Pancreas (tissue), 10 donors: Measurements from ENCODE around the gene FAM114A2. TPM values are rescaled to one million over a fixed set of nuclear protein-coding genes. Genes with fewer than 3 reads are reported as not detected.

Experiments used
- ATAC-seq, 4 donors: fragments of 200-7000 bp; cut with Tn5 transposase; one replicate each; pipeline versions ENCODE4 v1.8.0 to v1.9.1; 2020; ENCODE audit warnings: mild to moderate bottlenecking in 4 of 4, moderate library complexity in 4 of 4
- DNase-seq, 6 donors: peaks; one replicate each; pipeline ENCODE4 v3.0.0-alpha.2; 2020
- FAIRE-seq: peaks from 2 replicates; lab custom pipeline; 2012; peaks lifted over from hg19 to GRCh38; lab: Jason Lieb, UNC
- H3K27ac ChIP-seq, 4 donors: fragments of 200-600 bp; sonication (generic); 1 replicate in 3 of 4; 2 replicates in 1 of 4; pipeline versions ENCODE4 v1.5.0 to v1.8.0; 2020
- H3K27me3 ChIP-seq, 4 donors: fragments of 200-600 bp; one replicate each; pipeline ENCODE4 v1.8.0; 2021
- H3K36me3 ChIP-seq, 3 donors: fragments of 200-600 bp; sonication (generic) in 1 of 3; one replicate each; pipeline versions ENCODE4 v1.5.0 to v1.8.0; 2020 to 2021
- H3K4me1 ChIP-seq, 3 donors: fragments of 200-600 bp; one replicate each; pipeline ENCODE4 v1.8.0; 2021
- H3K4me3 ChIP-seq, 4 donors: fragments of 200-600 bp; sonication (generic) in 2 of 4; one replicate each; pipeline versions ENCODE4 v1.5.0 to v1.8.0; 2020 to 2021
- H3K9me3 ChIP-seq, 4 donors: fragments of 200-600 bp; one replicate each; pipeline ENCODE4 v1.8.0; 2021
- WGBS, 2 donors: extraction: QIAGEN DNeasy Blood & Tissue Kit; methylation state at CpG; one replicate each; pipeline ENCODE4 v1.1.7; 2013; 5-methylcytosine and 5-hydroxymethylcytosine counted together
- intact Hi-C, 3 donors: fragments of 100-400 bp; cut with DNase I; formaldehyde crosslinking; loops; one replicate each; pipeline versions ENCODE4 v1.11.1 to v1.14.2; 2022
- polyA plus RNA-seq, 2 donors: library from polyadenylated mRNA; stranded (reverse); fragments of 200-250 nt; gene quantifications; one replicate each; pipeline ENCODE4 v1.2.3, GENCODE V29; 2013
- total RNA-seq, 6 donors: library from RNA; stranded (reverse); fragmentation: NEBNext Ultra II Directional in 4 of 6; extraction: Animal tissue kit (Norgen Biotek cat#: 25700) in 4 of 6; gene quantifications; one replicate each; pipeline versions ENCODE4 v1.2.1 to v1.2.4, GENCODE V29; 2021 to 2023
- TF ChIP-seq, protein P1 (sequence below), 4 donors: fragments of 200-600 bp; sonication (generic) in 3 of 4; IDR thresholded peaks; one replicate each; pipeline versions ENCODE4 v1.5.0 to v1.8.0; 2021; ENCODE audit warnings: antibody characterized with exemption in 4 of 4
- donor health status: healthy with polysubstance abuse.
- donor health status: DM: no; HTN: no; CAD: no; lungs with moderate emphysema.
- donor health status: DM: no; HTN: no; CAD: no.
- donor health status: control.
- donor health status: control.
- donor health status: Bipolar disorder and iron deficiency.
- donor health status: DM: yes; HTN: yes; CAD: no.
- donor health status: DM: no; HTN: no; CAD: no.
- donor health status: DM: no; HTN: no; CAD: no.
- donor health status: DM: yes; HTN: yes; CAD: no.

Gene FAM114A2
- total and polyA plus RNA-seq, 8 donors, result 7.2 to 37.2 (median 22.1) TPM

DNA sequence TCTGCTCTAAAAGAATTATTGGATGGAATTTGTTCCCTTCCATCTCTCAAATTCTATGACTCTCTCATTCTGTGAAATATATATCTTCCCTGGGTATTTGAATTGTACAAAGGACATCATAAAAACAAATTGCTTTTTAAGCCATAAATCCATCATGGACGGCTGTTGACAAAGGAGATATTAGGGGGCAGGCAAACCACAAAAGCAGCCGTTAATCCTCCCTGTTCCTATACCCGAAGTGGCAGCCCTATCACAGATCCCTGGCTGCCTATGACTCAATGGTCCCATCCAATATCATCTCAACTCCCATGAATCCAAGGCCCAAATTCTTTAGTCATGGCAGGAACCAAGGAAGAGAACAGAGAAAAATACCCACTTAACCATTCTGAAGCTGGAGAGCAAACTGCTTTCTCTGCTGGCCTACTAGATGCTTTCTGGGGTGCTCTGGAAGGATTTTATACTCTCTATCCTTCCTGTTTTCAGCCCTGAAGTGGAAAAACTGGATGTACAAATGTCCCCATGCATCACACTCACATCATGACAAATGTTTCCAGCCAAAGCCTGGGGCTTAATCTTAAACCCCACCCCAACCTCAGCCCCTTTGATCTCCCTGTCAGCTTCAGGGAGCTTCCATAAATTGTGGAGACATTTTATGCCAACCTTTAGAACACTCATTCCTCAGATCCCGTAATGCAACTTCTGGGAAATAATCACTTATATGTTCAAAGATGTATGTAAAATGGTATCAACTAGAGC, 59.5 kb downstream of the FAM114A2 start:
- FAIRE-seq (no peak), ATAC-seq (no peak), DNase-seq (no peak)
- no peaks in the 10 kb centered on the region for H3K27me3 ChIP-seq
- TF ChIP-seq, protein P1, sequence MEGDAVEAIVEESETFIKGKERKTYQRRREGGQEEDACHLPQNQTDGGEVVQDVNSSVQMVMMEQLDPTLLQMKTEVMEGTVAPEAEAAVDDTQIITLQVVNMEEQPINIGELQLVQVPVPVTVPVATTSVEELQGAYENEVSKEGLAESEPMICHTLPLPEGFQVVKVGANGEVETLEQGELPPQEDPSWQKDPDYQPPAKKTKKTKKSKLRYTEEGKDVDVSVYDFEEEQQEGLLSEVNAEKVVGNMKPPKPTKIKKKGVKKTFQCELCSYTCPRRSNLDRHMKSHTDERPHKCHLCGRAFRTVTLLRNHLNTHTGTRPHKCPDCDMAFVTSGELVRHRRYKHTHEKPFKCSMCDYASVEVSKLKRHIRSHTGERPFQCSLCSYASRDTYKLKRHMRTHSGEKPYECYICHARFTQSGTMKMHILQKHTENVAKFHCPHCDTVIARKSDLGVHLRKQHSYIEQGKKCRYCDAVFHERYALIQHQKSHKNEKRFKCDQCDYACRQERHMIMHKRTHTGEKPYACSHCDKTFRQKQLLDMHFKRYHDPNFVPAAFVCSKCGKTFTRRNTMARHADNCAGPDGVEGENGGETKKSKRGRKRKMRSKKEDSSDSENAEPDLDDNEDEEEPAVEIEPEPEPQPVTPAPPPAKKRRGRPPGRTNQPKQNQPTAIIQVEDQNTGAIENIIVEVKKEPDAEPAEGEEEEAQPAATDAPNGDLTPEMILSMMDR (IDR thresholded peaks at IDR 0.05), result no peak
- H3K9me3 ChIP-seq, result no peaks in the 10 kb centered on the region
- WGBS, 2 donors, result 59 to 62% methylated on average over 4 of the region's 4 CpGs
- H3K4me1 ChIP-seq, result no peaks in the 10 kb centered on the region
- H3K4me3 ChIP-seq, result no peak overlapping the region
- intact Hi-C loops, result loop anchor here in 1 of 3 donors (10.0 kb wide), 1 partner anchor 206 kb away; no protein-coding TSS in a partner anchor
- no peak overlapping the region for H3K27ac ChIP-seq
- no peaks in the 10 kb centered on the region for H3K36me3 ChIP-seq

GRCh38 chr5:153974813-153975163, 63.9 kb downstream of the FAM114A2 start:
- Histone ChIP-seq H3K27me3 (no peaks in the 10 kb centered on the region), H3K36me3 (no peaks in the 10 kb centered on the region), H3K4me3 (no peak overlapping the region), H3K9me3 (no peaks in the 10 kb centered on the region), H3K27ac (no peak overlapping the region), H3K4me1 (no peaks in the 10 kb centered on the region)
- DNase-seq, result no peak
- no peak for FAIRE-seq
- intact Hi-C loops, result loop anchor here in 1 of 3 donors (10.0 kb wide), 1 partner anchor 210 kb away; no protein-coding TSS in a partner anchor
- TF ChIP-seq, protein P1 (IDR thresholded peaks at IDR 0.05), result no peak
- peak in 2 of 4 donors; percentile 14 to 53 for ATAC-seq

DNA sequence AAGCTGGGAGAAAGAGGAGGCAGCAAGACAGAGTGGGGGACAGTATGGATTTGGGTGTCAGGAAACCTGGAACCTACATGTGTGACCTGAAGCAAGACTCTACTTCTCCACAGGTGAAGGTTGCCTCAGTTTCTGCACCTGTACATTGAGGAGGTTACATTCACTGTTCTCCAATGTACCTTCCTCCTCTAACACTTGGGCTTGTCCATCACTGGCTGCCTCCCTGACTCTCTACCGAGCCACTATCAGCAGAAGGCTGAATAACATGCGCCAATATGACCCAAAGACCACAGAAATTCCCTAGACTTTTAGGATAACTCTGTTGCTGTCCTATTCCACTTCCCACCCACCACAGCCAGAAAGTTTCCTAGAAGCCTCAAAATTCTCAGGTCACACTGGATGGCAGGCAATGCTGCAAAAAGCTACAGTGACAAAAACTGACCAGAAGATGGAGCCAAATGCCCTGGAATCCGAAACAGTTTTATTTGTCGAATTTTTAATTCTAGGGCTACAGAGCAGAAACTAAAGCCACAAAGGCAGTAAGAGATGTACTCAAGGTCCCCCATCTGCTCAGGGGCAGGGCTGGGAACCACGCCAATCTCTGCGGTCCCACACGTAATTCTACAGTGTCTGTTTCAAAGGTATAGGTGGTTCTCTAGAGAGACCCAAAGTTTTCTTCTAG, 64.4 kb downstream of the FAM114A2 start:
- WGBS, 2 donors, result 15 to 17% methylated on average over 7 of the region's 7 CpGs
- peak in 3 of 4 donors; percentile 64 to 77 (median 70) for ATAC-seq
- no peak for FAIRE-seq
- H3K4me3 ChIP-seq, result no peak overlapping the region
- no peaks in the 10 kb centered on the region for H3K9me3 ChIP-seq
- H3K36me3 ChIP-seq, result no peaks in the 10 kb centered on the region
- TF ChIP-seq, protein P1 (IDR thresholded peaks at IDR 0.05), result peak; percentile 35 to 53 (median 52)
- H3K27ac ChIP-seq, result no peak overlapping the region
- no peaks in the 10 kb centered on the region for H3K4me1 ChIP-seq
- no peaks in the 10 kb centered on the region for H3K27me3 ChIP-seq
- peak in 1 of 6 donors; percentile 31 for DNase-seq
- intact Hi-C loops, result loop anchor here in 1 of 3 donors (10.0 kb wide), 1 partner anchor 211 kb away; no protein-coding TSS in a partner anchor

DNA sequence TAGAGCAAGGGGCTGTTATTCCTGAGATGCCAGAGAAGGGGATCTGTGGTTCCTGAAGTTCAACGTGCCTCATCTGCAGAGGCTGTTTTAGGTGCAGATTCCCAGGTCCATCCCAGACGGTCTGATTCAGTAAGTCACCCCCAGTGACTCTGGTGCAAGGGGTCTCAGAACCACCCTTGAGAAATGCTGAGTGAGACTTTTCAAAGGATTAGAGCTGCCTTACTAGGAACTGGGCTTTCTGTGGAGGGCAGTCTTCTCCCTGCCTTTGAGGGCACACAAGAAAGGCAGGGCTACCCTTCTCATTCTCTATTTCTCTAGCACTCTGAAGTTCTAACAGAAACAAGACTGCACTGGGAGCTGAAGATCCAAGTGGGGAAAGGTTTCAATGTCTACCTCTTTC, 66.5 kb downstream of the FAM114A2 start:
- intact Hi-C loops, result loop anchor here in 1 of 3 donors (10.0 kb wide), 1 partner anchor 213 kb away; no protein-coding TSS in a partner anchor
- 62 to 66% methylated on average over 2 of the region's 2 CpGs for WGBS, 2 donors
- Histone ChIP-seq H3K36me3 (no peaks in the 10 kb centered on the region), H3K27me3 (no peaks in the 10 kb centered on the region), H3K4me1 (no peaks in the 10 kb centered on the region), H3K9me3 (no peaks in the 10 kb centered on the region), H3K4me3 (no peak overlapping the region), H3K27ac (no peak overlapping the region)
- FAIRE-seq, result no peak
- TF ChIP-seq, protein P1 (IDR thresholded peaks at IDR 0.05), result no peak
- ATAC-seq, result no peak
- DNase-seq, result no peak
